IMR-90 (cell line): ENCODE results near the gene NME7. TPM values are rescaled to one million over a fixed set of nuclear protein-coding genes. Genes with fewer than 3 reads are reported as not detected.

ENCODE experiments used
- ATAC-seq: fragments of 200-7000 bp; cut with Tn5 transposase; 2 replicates; pipeline ENCODE4 v1.9.1; 2020; ENCODE audit warnings: low read depth, mild to moderate bottlenecking, moderate library complexity
- BruUV-seq: library from RNA; stranded (reverse); fragments of 400-500 nt; replicated peaks from 2 replicates; lab custom pipeline; 2021; lab: Mats Ljungman, UMichigan
- CTCF ChIA-PET: fragments of 300-600 bp; formaldehyde crosslinking; extraction: SDS; loops from one replicate; lab custom pipeline; 2021; ENCODE audit warnings: antibody characterized with exemption; lab: Yijun Ruan, JAX
- POLR2A ChIA-PET: fragments of 300-600 bp; sonication (Branson Sonifier 250); formaldehyde crosslinking; loops from one replicate; lab custom pipeline; 2022; ENCODE audit warnings: antibody characterized with exemption; ENCODE audit not compliant: unreplicated experiment; lab: Charles Lee
- DNase-seq: peaks from one replicate; pipeline ENCODE4 v3.0.0; 2013
- H2AFZ ChIP-seq: replicated peaks from 2 replicates; pipeline ENCODE3; 2013; ENCODE audit warnings: low read length, mild to moderate bottlenecking; ENCODE audit not compliant: poor library complexity
- H2AK5ac ChIP-seq: 2 replicates; pipeline ENCODE4 v1.6.1; 2013; ENCODE audit warnings: low read depth, low read length, inconsistent platforms
- H2AK9ac ChIP-seq: replicated peaks from 2 replicates; pipeline ENCODE3; 2013; ENCODE audit warnings: mild to moderate bottlenecking, low read depth, low read length, moderate library complexity; ENCODE audit not compliant: poor library complexity
- H2BK120ac ChIP-seq: 2 replicates; pipeline ENCODE4 v1.6.1; 2013; ENCODE audit warnings: low read depth, low read length, inconsistent platforms
- H2BK15ac ChIP-seq: 3 replicates; pipeline ENCODE4 v1.6.1; 2013; ENCODE audit warnings: low read depth, low read length, inconsistent platforms
- H2BK20ac ChIP-seq: 2 replicates; pipeline ENCODE4 v1.6.1; 2013; ENCODE audit warnings: low read depth, mild to moderate bottlenecking, inconsistent platforms, low read length, moderate library complexity
- H2BK5ac ChIP-seq: 2 replicates; pipeline ENCODE4 v1.6.1; 2013; ENCODE audit warnings: mild to moderate bottlenecking, low read depth, low read length, inconsistent platforms; ENCODE audit not compliant: poor library complexity, severe bottlenecking
- H3K14ac ChIP-seq: replicated peaks from 2 replicates; pipeline ENCODE4 v1.6.1; 2013; ENCODE audit warnings: low read depth, low read length, inconsistent platforms
- H3K18ac ChIP-seq: 2 replicates; pipeline ENCODE4 v1.6.1; 2013; ENCODE audit warnings: low read depth, low read length, control low read depth
- H3K23ac ChIP-seq: 2 replicates; pipeline ENCODE4 v1.6.1; 2013; ENCODE audit warnings: low read depth, low read length, inconsistent platforms
- H3K27ac ChIP-seq: 2 replicates; pipeline ENCODE4 v1.5.1; 2013; ENCODE audit warnings: mild to moderate bottlenecking, control low read depth, low read length; ENCODE audit not compliant: insufficient read depth
- H3K27me3 ChIP-seq: 2 replicates; pipeline ENCODE4 v1.6.1; 2013; ENCODE audit warnings: low read length; ENCODE audit not compliant: control insufficient read depth, insufficient read depth
- H3K36me3 ChIP-seq: 2 replicates; pipeline ENCODE4 v1.6.1; 2013; ENCODE audit warnings: low read length, mixed read lengths; ENCODE audit not compliant: control insufficient read depth, insufficient read depth
- H3K4ac ChIP-seq: 2 replicates; pipeline ENCODE4 v1.6.1; 2013; ENCODE audit warnings: low read depth, low read length, inconsistent platforms
- H3K4me1 ChIP-seq: 2 replicates; pipeline ENCODE4 v1.6.1; 2013; ENCODE audit warnings: low read length, mixed read lengths; ENCODE audit not compliant: control insufficient read depth, insufficient read depth
- H3K4me2 ChIP-seq: 2 replicates; pipeline ENCODE4 v1.6.1; 2013; ENCODE audit warnings: low read depth, mild to moderate bottlenecking, control low read depth, low read length, moderate library complexity
- H3K4me3 ChIP-seq: 2 replicates; pipeline ENCODE4 v1.5.1; 2013; ENCODE audit warnings: low read depth, mild to moderate bottlenecking, control low read depth, low read length, moderate library complexity; ENCODE audit not compliant: insufficient read depth
- H3K56ac ChIP-seq: 2 replicates; pipeline ENCODE4 v1.6.1; 2013; ENCODE audit warnings: low read length, inconsistent platforms; ENCODE audit not compliant: insufficient read depth; ENCODE audit errors: extremely low read depth
- H3K79me1 ChIP-seq, 2 experiments: 2 replicates each; pipeline ENCODE4 v1.6.1; 2013; ENCODE audit warnings: low read length in 2 of 2, inconsistent platforms in 1 of 2, low read depth in 1 of 2
- H3K9ac ChIP-seq: 2 replicates; pipeline ENCODE4 v1.6.1; 2013; ENCODE audit warnings: low read depth, low read length, control low read depth
- H3K9me1 ChIP-seq: 2 replicates; pipeline ENCODE4 v1.6.1; 2013; ENCODE audit warnings: low read length, inconsistent platforms; ENCODE audit not compliant: insufficient read depth
- H3K9me3 ChIP-seq: 2 replicates; pipeline ENCODE4 v1.6.1; 2013; ENCODE audit warnings: low read length; ENCODE audit not compliant: control insufficient read depth, insufficient read depth
- H4K20me1 ChIP-seq: 2 replicates; pipeline ENCODE4 v1.6.1; 2013; ENCODE audit warnings: low read length, inconsistent platforms; ENCODE audit not compliant: insufficient read depth
- H4K5ac ChIP-seq: 2 replicates; pipeline ENCODE4 v1.6.1; 2013; ENCODE audit warnings: mild to moderate bottlenecking, low read depth, low read length, control low read depth
- H4K8ac ChIP-seq, 2 experiments: 2 replicates each; pipeline ENCODE4 v1.6.1; 2013; ENCODE audit warnings: low read depth in 2 of 2, low read length in 2 of 2, control low read depth in 1 of 2, inconsistent platforms in 1 of 2
- H4K91ac ChIP-seq: 2 replicates; pipeline ENCODE4 v1.6.1; 2013; ENCODE audit warnings: low read depth, low read length, inconsistent platforms; ENCODE audit not compliant: insufficient read depth
- POLR2A ChIP-seq: IDR thresholded peaks from 2 replicates; pipeline ENCODE4 v1.6.1; 2012; ENCODE audit warnings: mild to moderate bottlenecking, low read depth, low read length
- WGBS, 2 experiments: methylation state at CpG; one replicate each; pipeline versions ENCODE4 v1.1.5 to v1.1.7; 2013; ENCODE audit warnings: missing lambda C conversion rate in 2 of 2; ENCODE audit not compliant: insufficient read length in 1 of 2; ENCODE audit errors: extremely low coverage in 2 of 2; 5-methylcytosine and 5-hydroxymethylcytosine counted together
- dilution Hi-C: fragments of 300-500 bp; cut with HindIII; formaldehyde crosslinking; loops from one replicate; pipeline ENCODE4 v1.14.3; 2018; ENCODE audit warnings: low sequenced_read_pairs; ENCODE audit not compliant: unreplicated experiment
- in situ Hi-C: fragments of 300-500 bp; cut with MboI; formaldehyde crosslinking; loops from 3 replicates; pipeline ENCODE4 v1.14.3; 2019; ENCODE audit warnings: low sequenced_read_pairs, inconsistent platforms, mixed read lengths
- intact Hi-C: fragments of 100-400 bp; cut with micrococcal nuclease; formaldehyde crosslinking; loops from 2 replicates; pipeline ENCODE4 v1.10.0; 2022
- polyA plus RNA-seq, 3 experiments: library from polyadenylated mRNA; depleted of rRNA; stranded (reverse); fragments of >200 nt; gene quantifications; 2 replicates each; pipeline ENCODE4 v1.2.3, GENCODE V29; 2012; ENCODE audit warnings: low replicate concordance in 1 of 3
- total RNA-seq: library from RNA; depleted of rRNA; stranded (reverse); fragments of >200 nt; gene quantifications from 2 replicates; pipeline ENCODE4 v1.2.3, GENCODE V29; 2012
- TF ChIP-seq, protein P1 (sequence below): fragments of 150-350 bp; IDR thresholded peaks from 2 replicates; pipeline ENCODE4 v1.6.1; 2016; ENCODE audit warnings: low read depth, mild to moderate bottlenecking, low read length, moderate library complexity, borderline replicate concordance

NME7 gene
- total and polyA plus RNA-seq, 2 of the 4 experiments (the other 2 are of a cell fraction), result 18.3 to 22.4 TPM

DNA sequence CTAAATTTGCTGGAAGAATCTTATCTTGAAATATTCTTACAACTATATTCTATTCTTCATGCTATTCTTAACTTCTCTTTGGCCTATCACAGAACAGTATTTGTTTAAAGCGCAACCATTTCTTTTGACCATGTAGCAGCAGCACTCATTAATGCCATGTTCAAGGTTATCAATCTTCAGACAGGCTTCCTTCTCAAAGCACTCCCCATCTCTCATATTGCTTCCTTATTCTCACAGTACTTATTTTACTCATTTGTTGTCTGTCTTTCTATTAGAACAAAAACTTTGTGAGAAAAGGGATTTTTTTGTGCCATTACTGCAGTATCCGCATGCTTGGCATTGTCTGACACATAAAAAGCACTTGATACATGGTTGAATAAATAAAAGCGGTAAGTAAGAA lies 171.4 kb downstream of the NME7 start:
- WGBS, 2 experiments, result 83% methylated on average over 1 of the region's 3 CpGs; no CpG with 5 or more reads in 1 of the 2 experiments
- Histone ChIP-seq H3K27me3 (no peaks in the 10 kb centered on the region), H3K14ac (no peak overlapping the region), H2AK5ac (no peak overlapping the region), H4K8ac (no peak overlapping the region), H3K56ac (no peak overlapping the region), H3K27ac (no peak overlapping the region), H2BK120ac (no peak overlapping the region), H2BK20ac (no peak overlapping the region), H3K9ac (no peak overlapping the region), H3K4me3 (no peak overlapping the region), H3K36me3 (no peaks in the 10 kb centered on the region), H3K9me3 (no peaks in the 10 kb centered on the region), H4K20me1 (no peaks in the 10 kb centered on the region), H3K4me2 (no peak overlapping the region), H3K79me1 (peaks cover 0 to 6% of the 10 kb centered on the region in 2 experiments; a peak in 1 of 4 replicates), H4K91ac (no peak overlapping the region), H2BK15ac (no peak overlapping the region), H3K18ac (no peak overlapping the region), H3K9me1 (peaks cover 6% of the 10 kb centered on the region; the same call in 1 of the 2 replicates), H4K5ac (no peak overlapping the region), H3K4me1 (peaks cover 2% of the 10 kb centered on the region; the same call in 1 of the 2 replicates), H3K23ac (no peak overlapping the region), H2AK9ac (no peak overlapping the region), H3K4ac (no peak overlapping the region), H2BK5ac (no peak overlapping the region), H2AFZ (no peak overlapping the region)
- BruUV-seq, result no TSS peak
- ChIA-PET POLR2A (no interaction called here), CTCF (no interaction called here)
- ATAC-seq (no peak), DNase-seq (no peak)
- TF ChIP-seq, protein P1, sequence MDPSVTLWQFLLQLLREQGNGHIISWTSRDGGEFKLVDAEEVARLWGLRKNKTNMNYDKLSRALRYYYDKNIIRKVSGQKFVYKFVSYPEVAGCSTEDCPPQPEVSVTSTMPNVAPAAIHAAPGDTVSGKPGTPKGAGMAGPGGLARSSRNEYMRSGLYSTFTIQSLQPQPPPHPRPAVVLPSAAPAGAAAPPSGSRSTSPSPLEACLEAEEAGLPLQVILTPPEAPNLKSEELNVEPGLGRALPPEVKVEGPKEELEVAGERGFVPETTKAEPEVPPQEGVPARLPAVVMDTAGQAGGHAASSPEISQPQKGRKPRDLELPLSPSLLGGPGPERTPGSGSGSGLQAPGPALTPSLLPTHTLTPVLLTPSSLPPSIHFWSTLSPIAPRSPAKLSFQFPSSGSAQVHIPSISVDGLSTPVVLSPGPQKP, result no peak
- TF ChIP-seq POLR2A, result no peak
- in situ Hi-C loops (no loop called here), intact Hi-C loops (no loop called here), dilution Hi-C loops (no loop called here)
